T-helper 2 cell treated with Interferon-gamma antibody and Interleukin-4, amounts not matched to agents 5 μg/mL and 100 μg/mL, for 36 hours (primary cell): Measurements from ENCODE around the gene CPA2.
"Not testable (repeated sequence)": the region's sequence is repeated elsewhere in the genome, so short reads cannot be mapped to it uniquely, and the experiment has no call there.

Source experiments
- DNase-seq: peaks from one replicate; pipeline ENCODE4 v3.0.0; 2021; ENCODE audit warnings: low spot score
- H3K27ac Mint-ChIP-seq: one replicate; pipeline ENCODE4 v1.8.0; 2021; ENCODE audit warnings: mild to moderate bottlenecking, mixed read lengths
- H3K27me3 Mint-ChIP-seq: one replicate; pipeline ENCODE4 v1.8.0; 2021; ENCODE audit warnings: low read depth, mixed read lengths
- H3K36me3 Mint-ChIP-seq: one replicate; pipeline ENCODE4 v1.8.0; 2021; ENCODE audit warnings: low read depth, mixed read lengths
- H3K4me1 Mint-ChIP-seq: one replicate; pipeline ENCODE4 v1.8.0; 2021; ENCODE audit warnings: low read depth, mixed read lengths
- H3K4me3 Mint-ChIP-seq: one replicate; pipeline ENCODE4 v1.8.0; 2022; ENCODE audit warnings: mild to moderate bottlenecking, moderate library complexity, mixed read lengths
- H3K9me3 Mint-ChIP-seq: one replicate; pipeline ENCODE4 v1.8.0; 2021; ENCODE audit warnings: mixed read lengths

The CPA2 gene

GRCh38 chr7:130266258-130266960 is at the start of gene CPA2:
Gene CPA2 (plus strand): TSS chr7:130266863. CDS start chr7:130266882, 19 bp downstream.
- H3K4me1 Mint-ChIP-seq, result no peaks in the 10 kb centered on the region
- no peak within 1 kb of the TSS for H3K4me3 Mint-ChIP-seq
- H3K36me3 Mint-ChIP-seq, result no peaks in the 10 kb centered on the region

GRCh38 chr7:130218806-130219620 is 47.6 kb upstream of the CPA2 start:
- no peak overlapping the region for H3K27ac Mint-ChIP-seq

More at GRCh38 chr7:130266258-130266960, at the start of gene CPA2:
- Mint-ChIP-seq H3K9me3 (no peaks in the 10 kb centered on the region), H3K27me3 (peaks cover 4% of the 10 kb centered on the region), H3K27ac (no peak within 1 kb of the TSS)
- DNase-seq, result no peak

GRCh38 chr7:130219871-130220270 is 46.8 kb upstream of the CPA2 start:
- Mint-ChIP-seq H3K9me3 (no peaks in the 10 kb centered on the region), H3K27ac (no peak overlapping the region), H3K4me3 (no peak overlapping the region), H3K36me3 (no peaks in the 10 kb centered on the region), H3K27me3 (peaks cover 9% of the 10 kb centered on the region), H3K4me1 (peaks cover 6% of the 10 kb centered on the region)
- DNase-seq, result no peak

More at GRCh38 chr7:130218806-130219620, 47.6 kb upstream of the CPA2 start:
- Mint-ChIP-seq H3K9me3 (no peaks in the 10 kb centered on the region), H3K27me3 (peaks cover 9% of the 10 kb centered on the region), H3K36me3 (no peaks in the 10 kb centered on the region), H3K4me1 (peaks cover 3% of the 10 kb centered on the region), H3K4me3 (no peak overlapping the region)
- DNase-seq, result no peak

GRCh38 chr7:130221746-130222145 is 44.9 kb upstream of the CPA2 start:
- H3K9me3 Mint-ChIP-seq, result no peaks in the 10 kb centered on the region
- no peak for DNase-seq

GRCh38 chr7:130223646-130224045 is 43.0 kb upstream of the CPA2 start:
- Mint-ChIP-seq H3K36me3 (no peaks in the 10 kb centered on the region), H3K27ac (no peak overlapping the region), H3K4me1 (peaks cover 6% of the 10 kb centered on the region), H3K4me3 (no peak overlapping the region), H3K27me3 (peaks cover 2% of the 10 kb centered on the region), H3K9me3 (no peaks in the 10 kb centered on the region)
- no peak for DNase-seq

More at GRCh38 chr7:130221746-130222145, 44.9 kb upstream of the CPA2 start:
- Mint-ChIP-seq H3K36me3 (no peaks in the 10 kb centered on the region), H3K27me3 (peaks cover 2% of the 10 kb centered on the region), H3K4me3 (no peak overlapping the region), H3K4me1 (peaks cover 6% of the 10 kb centered on the region), H3K27ac (no peak overlapping the region)

GRCh38 chr7:130224210-130224609 is 42.5 kb upstream of the CPA2 start:
- peak overlapping the region; percentile 53 for H3K27ac Mint-ChIP-seq
- H3K4me1 Mint-ChIP-seq, result peaks cover 6% of the 10 kb centered on the region
- H3K9me3 Mint-ChIP-seq, result no peaks in the 10 kb centered on the region
- DNase-seq, result no peak
- no peak overlapping the region for H3K4me3 Mint-ChIP-seq
- H3K36me3 Mint-ChIP-seq, result no peaks in the 10 kb centered on the region
- peaks cover 2% of the 10 kb centered on the region for H3K27me3 Mint-ChIP-seq

GRCh38 chr7:130224923-130225322 is 41.7 kb upstream of the CPA2 start:
- not testable (repeated sequence) for H3K4me3 Mint-ChIP-seq, DNase-seq, H3K4me1 Mint-ChIP-seq, H3K27ac Mint-ChIP-seq, H3K9me3 Mint-ChIP-seq, H3K36me3 Mint-ChIP-seq, H3K27me3 Mint-ChIP-seq

GRCh38 chr7:130226333-130226732 is 40.3 kb upstream of the CPA2 start:
- Mint-ChIP-seq H3K27me3 (no peaks in the 10 kb centered on the region), H3K4me1 (peaks cover 6% of the 10 kb centered on the region), H3K36me3 (no peaks in the 10 kb centered on the region), H3K27ac (no peak overlapping the region), H3K9me3 (no peaks in the 10 kb centered on the region), H3K4me3 (no peak overlapping the region)
- no peak for DNase-seq

GRCh38 chr7:130227883-130228575 is 38.6 kb upstream of the CPA2 start:
- Mint-ChIP-seq H3K36me3 (no peaks in the 10 kb centered on the region), H3K9me3 (no peaks in the 10 kb centered on the region), H3K27ac (no peak overlapping the region), H3K4me3 (no peak overlapping the region), H3K4me1 (peaks cover 6% of the 10 kb centered on the region), H3K27me3 (no peaks in the 10 kb centered on the region)
- no peak for DNase-seq

GRCh38 chr7:130228840-130229502 is 37.7 kb upstream of the CPA2 start:
- H3K4me3 Mint-ChIP-seq, result no peak overlapping the region
- no peak overlapping the region for H3K27ac Mint-ChIP-seq
- no peaks in the 10 kb centered on the region for H3K9me3 Mint-ChIP-seq
- no peaks in the 10 kb centered on the region for H3K27me3 Mint-ChIP-seq
- peaks cover 3% of the 10 kb centered on the region for H3K4me1 Mint-ChIP-seq
- DNase-seq, result no peak
- H3K36me3 Mint-ChIP-seq, result no peaks in the 10 kb centered on the region

GRCh38 chr7:130229981-130230380 is 36.7 kb upstream of the CPA2 start:
- not testable (repeated sequence) for DNase-seq, H3K27ac Mint-ChIP-seq, H3K27me3 Mint-ChIP-seq, H3K4me1 Mint-ChIP-seq, H3K9me3 Mint-ChIP-seq, H3K36me3 Mint-ChIP-seq, H3K4me3 Mint-ChIP-seq

- DNase-seq, result no peak
- no peaks in the 10 kb centered on the region for H3K9me3 Mint-ChIP-seq
- no peaks in the 10 kb centered on the region for H3K4me1 Mint-ChIP-seq
- no peak overlapping the region for H3K27ac Mint-ChIP-seq
- peaks cover 4% of the 10 kb centered on the region for H3K27me3 Mint-ChIP-seq
- H3K36me3 Mint-ChIP-seq, result no peaks in the 10 kb centered on the region
- H3K4me3 Mint-ChIP-seq, result no peak overlapping the region
Observed at GRCh38 chr7:130231792-130232191, 34.9 kb upstream of the CPA2 start.

GRCh38 chr7:130232209-130232608 is 34.5 kb upstream of the CPA2 start:
- no peak overlapping the region for H3K27ac Mint-ChIP-seq
- H3K4me3 Mint-ChIP-seq, result no peak overlapping the region
- no peaks in the 10 kb centered on the region for H3K9me3 Mint-ChIP-seq
- DNase-seq, result no peak
- no peaks in the 10 kb centered on the region for H3K4me1 Mint-ChIP-seq
- peaks cover 9% of the 10 kb centered on the region for H3K27me3 Mint-ChIP-seq
- no peaks in the 10 kb centered on the region for H3K36me3 Mint-ChIP-seq
